H1 (cell line): Measurements from ENCODE around the gene SENP1. TPM values are rescaled to one million over a fixed set of nuclear protein-coding genes. Genes with fewer than 3 reads are reported as not detected.

Experiments used
- CTBP2 ChIP-seq: IDR thresholded peaks from 2 replicates; pipeline ENCODE4 v1.7.0; 2011; ENCODE audit warnings: borderline replicate concordance, mild to moderate bottlenecking, moderate library complexity, mixed read lengths, low read length; ENCODE audit not compliant: insufficient read depth, insufficient read length
- EP300 ChIP-seq, 2 experiments: IDR thresholded peaks; 1 replicate in 1 of 2; 2 replicates in 1 of 2; pipeline ENCODE4 v1.6.1; 2011 to 2012; ENCODE audit warnings: low read depth in 2 of 2, low read length in 2 of 2, mild to moderate bottlenecking in 2 of 2, borderline replicate concordance in 1 of 2, inconsistent platforms in 1 of 2, moderate library complexity in 1 of 2
- SIX5 ChIP-seq: IDR thresholded peaks from 2 replicates; pipeline ENCODE4 v1.6.1; 2011; ENCODE audit warnings: mild to moderate bottlenecking, low read depth, low read length
- polyA plus RNA-seq, 7 experiments: library from polyadenylated mRNA; depleted of rRNA in 3 of 7; stranded (reverse) in 5 of 7; unstranded in 2 of 7; fragments of >200 nt in 5 of 7; fragments of 200-250 nt in 2 of 7; gene quantifications; 1 replicate in 5 of 7; 2 replicates in 1 of 7; 4 replicates in 1 of 7; pipeline versions ENCODE4 v1.2.1 to v1.2.3, GENCODE V29; 2011 to 2013; ENCODE audit warnings: missing spikeins in 2 of 7, mixed read lengths in 2 of 7
- total RNA-seq: library from RNA; stranded (reverse); fragmentation: NEBNext Ultra II Directional; extraction: Animal tissue kit (Norgen Biotek cat#: 25700); gene quantifications from 2 replicates; pipeline ENCODE4 v1.2.1, GENCODE V29; 2021

The SENP1 gene
- total and polyA plus RNA-seq, 2 of the 8 experiments (the other 6 are each of a cell fraction or from before 2014, with no cell fraction given): 14.2 to 31.5 TPM

GRCh38 chr12:48068457-48068856 is 37.4 kb downstream of the SENP1 start (continued):
- TF ChIP-seq SIX5 (no peak), CTBP2 (no peak), EP300 (IDR thresholded peaks at IDR 0.05; ENCODE audit: borderline replicate concordance in 1 of 2, low read depth in 2 of 2, low read length in 2 of 2) (no peak)
